TTC549 (cell line): ENCODE data around the gene COCH.
"Not testable (repeated sequence)": the region's sequence is repeated elsewhere in the genome, so short reads cannot be mapped to it uniquely, and the experiment has no call there.

Experiments used
- FAIRE-seq: peaks from 2 replicates; lab custom pipeline; 2012; peaks lifted over from hg19 to GRCh38; lab: Jason Lieb, UNC

The COCH gene

DNA sequence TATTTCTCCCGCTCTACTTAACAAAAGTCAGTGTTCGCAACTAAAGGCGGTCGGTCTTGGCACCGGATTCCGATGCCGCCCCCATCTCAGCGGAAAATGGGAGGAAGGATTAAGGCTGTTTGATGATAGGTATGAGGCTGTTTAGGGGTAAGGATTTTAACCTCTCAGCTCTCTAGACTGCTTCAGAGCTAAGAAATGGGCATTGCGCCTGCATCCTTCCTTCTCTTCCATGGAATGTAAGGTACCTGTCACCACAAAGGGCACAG is 1.4 kb downstream of the COCH start:
- FAIRE-seq, result no peak

DNA sequence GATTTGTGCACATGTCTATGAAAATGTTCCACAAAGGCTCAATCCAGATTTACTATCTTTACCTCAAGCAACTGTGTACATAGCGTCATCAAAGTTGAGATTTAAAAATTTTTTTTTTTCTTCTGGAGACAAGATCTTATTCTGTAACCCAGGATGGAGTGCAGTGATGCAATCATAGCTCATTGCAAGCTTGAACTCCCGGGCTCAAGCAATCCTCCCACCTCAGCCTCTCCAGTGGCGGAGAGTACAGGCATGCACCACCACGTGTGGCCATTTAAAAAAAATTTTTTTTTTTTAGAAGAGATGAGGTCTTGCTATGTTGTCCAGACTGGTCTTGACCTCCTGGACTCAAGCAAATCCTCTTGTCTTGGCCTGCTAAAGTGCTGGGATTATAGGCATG is 2.3 kb downstream of the COCH start:
- no peak for FAIRE-seq

GRCh38 chr14:30882431-30882830 is 8.1 kb downstream of the COCH start:
- FAIRE-seq, result no peak

- FAIRE-seq, result no peak
Measured at GRCh38 chr14:30883508-30884294, 9.3 kb downstream of the COCH start.

DNA sequence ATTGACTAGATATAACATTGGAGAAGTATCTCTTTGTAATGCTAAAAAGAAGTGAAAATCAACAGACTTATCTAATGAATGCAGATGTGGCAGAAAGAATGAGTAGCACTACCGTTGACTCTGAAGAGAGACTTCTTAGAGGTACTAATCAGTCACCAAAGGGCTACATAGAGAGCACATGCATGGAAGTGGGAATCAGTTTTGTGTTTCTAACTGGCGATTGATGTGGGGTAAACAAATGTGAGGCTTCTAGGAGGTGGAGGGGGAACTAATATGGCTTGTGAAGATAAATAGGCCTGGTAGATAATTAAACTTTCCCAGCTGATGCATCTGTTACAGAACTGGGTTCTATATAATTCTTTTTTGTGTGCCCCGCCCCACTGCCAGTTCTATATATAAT is 10.5 kb downstream of the COCH start:
- no peak for FAIRE-seq

DNA sequence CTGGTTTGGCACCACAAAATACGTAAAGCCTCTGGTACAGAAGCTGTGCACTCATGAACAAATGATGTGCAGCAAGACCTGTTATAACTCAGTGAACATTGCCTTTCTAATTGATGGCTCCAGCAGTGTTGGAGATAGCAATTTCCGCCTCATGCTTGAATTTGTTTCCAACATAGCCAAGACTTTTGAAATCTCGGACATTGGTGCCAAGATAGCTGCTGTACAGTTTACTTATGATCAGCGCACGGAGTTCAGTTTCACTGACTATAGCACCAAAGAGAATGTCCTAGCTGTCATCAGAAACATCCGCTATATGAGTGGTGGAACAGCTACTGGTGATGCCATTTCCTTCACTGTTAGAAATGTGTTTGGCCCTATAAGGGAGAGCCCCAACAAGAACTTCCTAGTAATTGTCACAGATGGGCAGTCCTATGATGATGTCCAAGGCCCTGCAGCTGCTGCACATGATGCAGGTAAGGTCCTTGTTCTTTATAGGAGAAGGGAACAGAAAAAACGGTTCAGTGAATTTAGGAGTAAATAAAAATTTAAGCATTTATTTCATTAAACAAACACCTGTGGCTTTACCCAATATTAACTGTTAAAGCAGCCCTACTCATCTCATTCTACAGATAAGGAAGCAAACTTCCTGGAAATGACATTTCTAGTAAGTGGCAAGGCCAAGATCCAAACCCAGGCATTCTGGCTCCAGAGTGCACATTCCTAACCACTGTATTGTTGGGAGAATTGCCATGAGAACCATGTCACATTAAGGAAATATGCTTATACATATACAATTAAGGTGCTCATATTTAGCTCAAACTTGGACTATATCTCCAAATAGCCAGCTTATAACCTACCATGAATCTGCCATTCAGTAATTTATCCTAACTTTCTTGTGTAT is 11.7 kb downstream of the COCH start:
- no peak for FAIRE-seq

GRCh38 chr14:30888480-30889243 is 14.3 kb downstream of the COCH start:
- FAIRE-seq, result no peak

GRCh38 chr14:30889244-30889594 is 14.9 kb downstream of the COCH start:
- FAIRE-seq, result no peak

GRCh38 chr14:30893819-30894218 is 19.5 kb downstream of the COCH start:
- FAIRE-seq, result no peak

DNA sequence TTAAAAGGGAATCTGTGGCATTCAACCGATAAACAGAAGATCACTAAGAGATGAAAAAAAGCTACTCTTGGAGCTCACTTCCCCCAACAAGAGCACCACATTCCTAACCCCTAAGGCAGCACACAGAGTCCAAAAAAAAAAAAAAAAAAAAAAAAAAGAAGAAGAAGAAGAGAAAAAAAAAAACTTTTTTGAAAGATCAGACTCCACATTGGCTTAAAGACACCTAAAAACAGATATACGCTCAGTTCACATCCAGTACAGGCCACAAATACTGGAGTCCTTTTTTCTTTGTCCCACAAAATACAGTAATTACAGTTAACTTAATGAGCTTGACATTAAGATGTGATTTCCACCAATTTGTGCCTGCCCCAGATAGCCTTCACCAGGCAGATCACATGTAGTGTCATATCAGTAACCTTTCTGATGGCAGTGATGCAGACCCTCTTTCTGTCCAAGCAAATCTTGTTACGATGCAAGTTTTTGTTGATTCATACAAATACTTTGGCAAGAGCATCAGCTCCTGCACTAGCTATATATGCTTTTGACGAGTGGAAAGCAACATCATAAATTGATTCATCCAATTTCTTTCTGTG is 20.7 kb downstream of the COCH start:
- no peak for FAIRE-seq

DNA sequence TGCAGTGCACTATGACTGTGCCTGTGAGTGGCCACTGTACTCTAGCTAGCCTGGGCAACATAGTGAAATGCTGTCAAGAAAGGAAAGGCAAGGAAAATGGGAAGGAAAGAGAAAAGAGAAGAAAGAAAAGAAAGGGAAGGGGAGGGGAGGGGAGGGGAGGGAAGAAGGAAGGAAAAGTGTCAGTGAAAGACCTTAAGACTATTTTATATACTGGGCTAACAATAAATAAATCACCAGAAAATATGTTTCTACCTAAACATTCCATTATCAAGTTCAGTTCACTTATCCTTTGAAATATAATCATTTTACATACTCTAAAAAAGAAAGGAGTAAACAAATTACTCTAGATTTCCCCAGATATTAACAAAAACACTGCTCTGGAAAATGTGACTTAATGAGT is 22.1 kb downstream of the COCH start:
- no peak for FAIRE-seq

DNA sequence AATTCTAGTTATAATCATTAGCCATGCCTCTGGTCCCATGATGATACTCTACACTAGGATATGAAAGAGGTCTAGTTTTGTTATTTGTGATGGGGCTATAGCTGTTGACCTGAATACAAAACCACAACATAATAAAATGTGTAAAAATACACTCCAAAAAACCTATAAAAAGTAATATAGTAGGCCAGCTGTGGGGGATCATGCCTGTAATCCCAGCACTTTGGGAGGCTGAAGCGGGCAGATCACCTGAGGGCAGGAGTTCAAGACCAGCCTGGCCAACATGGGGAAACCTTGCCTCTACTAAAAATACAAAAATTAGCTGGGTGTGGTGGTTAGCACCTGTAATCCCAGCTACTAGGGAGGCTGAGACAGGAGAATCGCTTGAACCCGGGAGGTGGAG is 22.8 kb downstream of the COCH start:
- FAIRE-seq, result not testable (repeated sequence)

DNA sequence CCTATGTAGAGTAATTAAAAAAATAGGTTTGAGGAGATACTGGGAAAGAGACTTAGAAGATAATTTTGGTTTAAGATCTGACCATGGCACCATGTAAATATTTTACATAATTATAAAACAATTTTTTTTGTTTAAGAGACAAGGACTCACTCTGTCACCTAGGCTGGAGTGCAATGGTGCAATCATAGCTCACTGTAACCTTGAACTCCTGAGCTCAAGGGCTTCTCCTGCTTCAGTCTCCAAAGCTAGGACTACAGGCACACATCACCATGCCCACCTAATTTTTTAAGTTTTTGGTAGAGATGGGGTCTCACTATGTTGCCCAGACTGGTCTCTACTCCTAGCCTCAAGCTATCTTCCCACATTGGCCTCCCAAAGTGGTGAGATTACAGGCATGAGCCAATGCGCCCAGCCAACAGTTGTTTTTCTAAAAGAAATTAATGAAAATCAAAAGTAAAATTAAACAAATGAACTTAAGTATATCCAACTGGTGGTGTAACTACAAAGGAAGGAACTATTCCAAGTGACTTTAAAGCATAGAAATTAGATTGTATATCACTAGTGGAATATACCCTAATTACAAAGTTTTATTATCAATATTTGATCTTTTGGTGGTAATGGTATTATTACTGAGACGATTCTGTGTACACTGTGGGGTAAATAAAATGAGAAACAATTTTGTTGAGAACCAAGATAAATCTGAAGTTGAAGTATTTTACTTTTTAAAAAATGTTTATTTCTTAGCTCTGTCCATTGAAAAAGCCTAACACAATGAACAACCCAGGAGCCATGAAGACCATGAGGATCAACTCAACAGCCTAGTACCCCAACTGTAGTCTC is 29.1 kb downstream of the COCH start:
- no peak for FAIRE-seq

GRCh38 chr14:30906752-30907658 is 32.6 kb downstream of the COCH start:
- peak; percentile 78 for FAIRE-seq

DNA sequence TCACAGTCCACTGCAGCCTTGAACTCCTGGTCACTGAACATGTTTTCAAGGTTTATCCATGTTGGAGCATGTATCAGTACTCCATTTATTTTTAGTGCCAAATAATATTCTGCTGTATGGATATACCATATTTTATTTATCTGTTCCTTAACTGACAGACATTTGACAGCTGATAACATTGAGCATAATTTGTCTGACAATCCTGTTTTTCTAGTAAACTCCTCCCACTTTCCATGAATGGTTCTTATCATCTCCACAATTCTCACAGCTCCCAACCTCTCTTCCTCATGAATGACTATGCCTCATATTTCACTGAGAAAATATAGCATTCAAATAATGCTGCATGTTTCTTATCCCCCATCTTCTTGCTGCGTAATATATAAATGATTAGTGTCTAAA is 33.3 kb downstream of the COCH start:
- FAIRE-seq, result no peak

- no peak for FAIRE-seq
Measured at GRCh38 chr14:30908826-30909225, 34.5 kb downstream of the COCH start.

GRCh38 chr14:30914812-30915211 is 40.5 kb downstream of the COCH start:
- FAIRE-seq, result peak; percentile 31

- no peak for FAIRE-seq
Measured at GRCh38 chr14:30915596-30915995, 41.2 kb downstream of the COCH start.

GRCh38 chr14:30921305-30921704 is 46.9 kb downstream of the COCH start:
- FAIRE-seq, result no peak

GRCh38 chr14:30921788-30922187 is 47.4 kb downstream of the COCH start:
- no peak for FAIRE-seq

GRCh38 chr14:30925254-30925653 is 50.9 kb downstream of the COCH start:
- FAIRE-seq, result no peak
